Cerebellar cortex (tissue), 1 donor: ENCODE measurements around the gene BDKRB2.

Experiments used
- DNase-seq: peaks from one replicate; pipeline ENCODE4 v3.0.0-alpha.2; 2015; ENCODE audit warnings: low spot score

BDKRB2 gene

DNA sequence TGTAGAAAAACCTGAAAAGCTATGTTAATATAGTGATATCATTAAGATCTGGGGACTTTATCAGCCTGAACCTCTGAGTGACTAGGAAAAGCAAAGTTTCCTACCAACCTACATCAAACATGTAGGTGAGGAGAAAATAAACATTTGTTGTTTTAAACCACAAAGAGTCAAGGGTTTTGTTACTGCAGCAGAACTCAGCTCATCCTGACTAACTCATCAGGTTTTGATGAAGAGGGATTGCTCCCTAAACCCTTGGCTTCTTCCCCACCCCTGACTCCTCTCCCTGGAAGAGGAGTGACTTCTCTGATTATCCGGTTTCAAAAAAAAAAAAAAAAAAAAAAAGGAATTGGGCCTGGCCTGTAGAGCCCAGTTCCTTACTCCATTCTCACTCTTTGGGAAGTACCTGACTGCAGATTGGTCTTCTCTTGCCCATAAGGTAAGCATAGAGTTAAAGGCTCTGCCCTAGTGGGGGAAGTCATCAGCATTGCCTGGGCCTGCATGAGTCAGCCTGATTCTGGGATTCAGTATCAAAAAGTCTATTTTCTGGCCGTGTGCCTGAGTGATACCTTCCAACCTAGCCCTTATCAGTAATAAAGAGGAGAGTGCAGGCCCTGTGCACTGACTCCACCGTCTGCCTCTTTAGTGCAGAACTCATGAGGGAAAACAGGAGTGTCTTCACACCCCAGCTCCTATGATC is 68.3 kb downstream of the BDKRB2 start:
- DNase-seq: no peak

DNA sequence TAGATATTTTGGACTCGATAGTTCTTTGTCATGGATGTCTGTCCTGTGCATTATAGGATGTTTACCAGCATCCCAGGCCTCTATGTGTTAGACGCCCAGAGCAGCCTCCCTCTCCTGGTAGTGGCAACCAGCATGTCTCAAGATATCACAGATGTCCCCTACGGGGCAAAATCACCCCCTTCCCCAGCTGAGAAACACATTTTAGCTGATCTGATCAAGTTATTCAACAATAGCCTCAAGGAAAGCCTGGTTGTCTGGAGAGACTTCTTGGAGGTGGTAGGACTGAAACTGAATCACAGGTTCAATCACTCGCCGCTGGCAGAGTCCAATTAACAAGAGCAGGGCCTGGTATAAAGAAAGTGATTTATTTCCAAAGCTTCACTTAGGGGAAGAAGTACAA is 69.0 kb downstream of the BDKRB2 start:
- no peak for DNase-seq

DNA sequence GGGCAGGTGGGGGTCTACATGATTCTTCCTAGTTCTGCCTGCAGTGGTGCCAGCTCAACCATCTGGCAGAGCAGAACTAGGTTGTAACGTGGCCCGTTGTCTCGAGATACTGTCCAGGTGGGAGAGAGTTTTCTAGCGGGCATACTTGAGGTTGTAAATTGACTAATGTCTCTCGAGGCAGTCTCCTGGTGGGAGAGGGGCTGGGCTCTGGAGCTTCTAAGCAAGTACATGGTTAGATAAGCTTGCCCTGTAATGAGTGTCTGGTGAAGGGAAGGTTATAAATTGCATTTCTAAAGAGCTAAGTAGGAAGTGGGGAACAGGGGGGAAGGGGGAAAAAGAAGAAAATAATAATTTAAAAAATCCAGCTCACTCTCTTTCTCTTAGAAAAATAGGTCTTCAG is 69.5 kb downstream of the BDKRB2 start:
- DNase-seq: no peak

DNA sequence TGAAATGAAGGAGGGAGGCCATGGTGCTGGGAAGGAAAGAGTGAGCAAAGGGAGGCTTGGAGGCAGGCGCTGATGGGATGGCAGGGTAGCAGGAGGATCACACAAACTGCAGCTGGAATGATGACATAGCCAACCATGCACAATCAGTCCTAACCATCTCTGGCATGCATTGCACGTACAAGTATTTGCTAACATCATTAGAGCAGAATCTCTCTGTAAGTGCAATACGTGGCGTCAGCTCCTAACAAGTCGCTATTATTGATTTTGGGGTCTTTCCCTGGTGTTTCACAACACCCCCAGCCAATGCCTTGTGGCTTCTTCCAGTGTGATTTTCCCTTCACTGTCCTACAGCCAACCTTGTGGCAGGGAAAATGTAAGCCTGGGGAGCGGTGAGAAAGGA is 69.9 kb downstream of the BDKRB2 start:
- no peak for DNase-seq

DNA sequence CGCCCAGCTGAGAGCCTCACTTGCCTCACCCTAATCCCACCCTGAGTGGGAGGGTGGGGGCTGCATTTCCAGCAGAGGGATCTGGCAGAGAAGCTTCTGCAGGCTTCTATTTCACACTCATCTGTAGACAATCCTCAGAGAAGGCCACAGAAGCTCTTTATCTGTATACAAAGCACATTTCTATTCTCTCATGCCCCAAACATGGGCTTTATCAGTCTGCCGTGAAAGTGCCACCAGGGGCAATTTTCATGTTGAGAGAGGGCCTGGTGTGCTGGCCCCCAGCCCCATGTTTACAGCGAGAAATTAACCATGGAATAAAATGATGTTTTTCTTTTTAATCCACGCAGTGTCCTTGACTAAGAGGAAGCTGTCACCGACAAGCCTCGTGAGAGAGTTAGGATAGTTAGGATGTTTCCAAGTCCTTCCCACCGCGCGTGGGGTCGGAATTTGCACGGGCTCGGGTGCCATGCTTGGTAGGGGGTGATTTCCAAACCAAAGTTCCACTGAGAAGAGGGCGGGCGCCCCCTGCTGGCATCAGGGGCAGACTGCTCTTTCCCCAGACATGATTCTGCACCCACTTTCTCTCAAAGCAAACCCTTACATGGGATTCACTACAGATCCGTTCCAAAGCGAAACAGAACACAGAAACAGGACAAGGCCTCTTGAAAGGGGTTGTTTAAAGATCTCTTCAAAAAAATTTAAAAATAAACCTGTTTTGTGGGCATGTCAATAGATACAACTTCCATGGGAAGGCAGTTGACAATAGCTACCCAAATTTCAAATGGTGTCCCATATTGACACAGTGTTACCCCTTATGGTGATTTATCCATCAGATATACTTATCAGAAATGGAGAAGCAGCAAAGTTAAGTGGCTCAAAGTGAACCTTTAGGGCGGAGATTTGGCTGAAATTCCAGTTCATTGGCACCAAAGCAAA is 70.8 kb downstream of the BDKRB2 start:
- DNase-seq: peak; percentile 72

DNA sequence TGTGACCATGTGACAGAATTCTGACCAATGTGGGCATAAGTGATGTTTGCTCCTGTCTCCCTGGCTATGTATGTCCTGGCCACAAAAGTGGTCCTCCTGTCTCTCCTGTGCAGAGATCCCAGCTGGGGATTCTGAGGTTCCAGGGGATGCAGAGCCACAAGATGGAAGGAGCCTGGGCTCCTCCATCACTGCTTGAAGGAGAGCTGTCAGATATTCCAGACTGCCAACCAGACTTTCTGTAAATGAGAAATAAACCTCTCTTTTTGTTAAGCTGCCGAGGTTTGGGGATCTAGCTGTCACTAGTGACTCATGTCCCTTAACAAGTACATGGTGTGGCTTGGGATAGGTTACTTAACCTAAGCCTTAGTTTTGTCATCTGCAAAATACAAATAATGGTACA is 73.3 kb downstream of the BDKRB2 start:
- no peak for DNase-seq

DNA sequence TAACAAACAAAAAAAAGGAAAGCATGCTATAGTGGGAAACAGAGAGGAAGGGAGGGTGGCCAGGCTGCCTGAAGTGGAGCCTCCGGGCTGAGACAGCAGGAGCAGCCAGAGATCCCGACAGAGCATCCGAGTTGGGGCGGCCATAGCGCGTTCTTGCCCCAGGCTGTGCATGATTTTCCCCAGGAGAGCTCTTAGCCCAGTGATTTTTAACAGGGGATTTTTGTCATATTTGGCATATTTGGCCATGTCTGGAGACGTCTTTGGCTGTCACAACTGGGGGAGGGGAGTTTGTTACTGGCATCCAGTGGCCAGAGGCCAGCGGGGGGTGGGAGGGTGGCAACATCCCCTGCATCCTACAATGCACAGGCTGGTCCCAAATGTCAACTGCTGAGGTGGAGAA is 74.9 kb downstream of the BDKRB2 start:
- no peak for DNase-seq

DNA sequence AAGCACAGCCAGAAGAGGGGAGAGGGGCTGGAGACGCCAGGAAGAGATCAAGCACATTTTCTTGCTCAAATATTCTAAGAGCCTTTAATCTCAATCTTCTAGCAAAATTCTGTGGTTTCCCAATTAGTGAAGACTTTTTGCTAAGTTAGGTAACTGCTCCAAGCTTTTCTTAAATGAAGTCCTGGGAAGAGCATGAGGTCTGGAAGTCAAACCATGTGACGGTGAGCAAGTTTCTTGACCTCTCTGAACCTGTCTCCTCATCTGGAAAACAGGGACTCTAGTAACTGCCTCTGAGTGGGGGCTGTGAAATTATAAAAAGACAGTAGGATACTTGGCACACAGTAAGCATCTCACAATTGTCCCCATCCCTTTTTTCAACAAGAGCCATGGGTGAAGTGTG is 75.5 kb downstream of the BDKRB2 start:
- DNase-seq: no peak

DNA sequence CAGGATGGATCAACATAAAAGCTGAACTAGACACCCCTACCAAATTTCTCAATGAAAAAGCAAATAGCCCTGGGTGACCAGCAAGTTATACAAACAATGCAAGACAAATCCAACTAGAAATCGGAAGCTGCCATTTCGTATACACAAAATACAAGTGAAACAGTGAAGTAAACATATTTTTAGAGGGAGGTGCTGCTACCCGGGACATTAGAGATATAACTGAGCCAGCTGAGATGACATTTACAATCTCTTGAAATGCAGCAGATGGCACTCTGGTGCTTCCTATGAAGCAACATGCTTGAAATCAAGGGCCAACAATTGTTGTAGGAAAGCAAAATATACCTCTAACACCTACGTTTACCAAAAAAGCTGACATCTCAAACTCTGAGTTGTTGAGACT is 76.8 kb downstream of the BDKRB2 start:
- DNase-seq: peak; percentile 74

DNA sequence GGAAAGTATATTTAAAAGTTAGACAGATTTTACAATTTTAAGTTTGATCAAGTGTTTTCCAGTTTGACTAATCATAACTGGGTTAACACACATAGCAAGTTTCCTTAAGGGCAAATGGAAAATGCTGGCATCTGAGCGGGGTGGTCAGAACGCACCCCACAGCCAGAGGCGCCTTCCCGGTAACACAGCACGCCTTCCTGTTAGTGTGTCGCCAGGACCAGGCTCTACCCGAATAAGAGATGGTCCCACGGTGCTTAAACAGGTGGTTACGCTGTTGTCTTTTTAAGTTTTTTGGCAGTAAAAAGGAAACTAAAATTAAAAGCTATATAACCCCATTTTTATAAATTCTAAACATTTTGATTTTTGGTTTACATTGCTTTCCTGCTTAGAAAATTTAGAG is 79.4 kb downstream of the BDKRB2 start:
- DNase-seq: no peak

DNA sequence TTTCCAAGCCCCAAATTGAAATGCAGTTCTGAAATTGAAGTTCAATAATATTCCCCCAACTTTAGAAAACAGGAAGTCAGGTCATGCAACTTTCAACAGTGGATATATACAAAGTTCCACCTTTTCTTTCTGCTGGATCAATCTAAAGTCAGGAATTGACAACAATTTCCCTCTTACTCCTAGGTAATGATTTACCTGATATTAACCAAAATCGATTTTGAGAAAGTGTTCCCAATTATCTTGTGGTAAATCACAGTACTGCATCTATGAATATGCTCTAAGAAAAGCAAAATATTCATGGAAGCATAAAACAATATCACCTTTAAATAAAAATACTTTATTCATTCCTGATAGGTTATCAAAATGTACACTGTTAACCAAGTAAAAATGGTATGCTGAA is 79.8 kb downstream of the BDKRB2 start:
- DNase-seq: no peak

DNA sequence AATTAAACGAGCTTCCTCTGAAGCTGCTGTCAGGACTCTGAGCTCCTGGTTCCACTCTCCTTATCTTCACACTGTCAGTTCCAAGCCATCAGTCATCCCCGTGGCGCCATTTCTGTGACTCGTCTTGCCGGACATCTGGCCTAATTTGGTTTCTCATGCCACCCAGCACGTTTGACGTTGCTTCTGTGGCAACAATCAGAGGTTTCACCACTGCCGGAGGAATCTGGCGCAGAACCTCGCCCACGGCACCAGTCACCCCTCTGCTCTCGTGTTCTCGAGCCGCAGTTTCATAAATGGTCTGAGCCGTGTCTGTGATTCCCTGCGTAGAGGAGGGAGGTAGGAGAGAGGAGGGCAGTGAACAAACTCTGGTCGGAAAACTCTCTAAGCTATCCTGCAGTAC is 81.0 kb downstream of the BDKRB2 start:
- no peak for DNase-seq

DNA sequence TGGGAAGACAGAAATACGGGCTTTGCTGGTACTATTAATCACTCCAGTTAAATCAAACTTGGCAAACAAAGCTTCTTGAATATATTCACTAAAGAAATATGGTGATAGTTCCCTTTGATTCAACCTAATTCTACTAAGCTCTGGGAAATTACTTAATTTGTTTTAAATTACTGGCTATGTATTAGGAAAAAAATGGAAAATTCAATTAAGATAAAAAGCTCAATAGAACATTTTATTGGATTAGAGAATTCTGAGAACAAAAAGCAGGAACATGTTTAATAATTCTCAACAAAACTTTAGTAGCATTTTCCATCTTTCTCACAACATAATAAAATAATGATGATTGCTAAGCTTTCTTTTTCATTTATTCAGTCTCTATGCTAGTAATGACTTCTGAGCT is 81.6 kb downstream of the BDKRB2 start:
- DNase-seq: no peak

DNA sequence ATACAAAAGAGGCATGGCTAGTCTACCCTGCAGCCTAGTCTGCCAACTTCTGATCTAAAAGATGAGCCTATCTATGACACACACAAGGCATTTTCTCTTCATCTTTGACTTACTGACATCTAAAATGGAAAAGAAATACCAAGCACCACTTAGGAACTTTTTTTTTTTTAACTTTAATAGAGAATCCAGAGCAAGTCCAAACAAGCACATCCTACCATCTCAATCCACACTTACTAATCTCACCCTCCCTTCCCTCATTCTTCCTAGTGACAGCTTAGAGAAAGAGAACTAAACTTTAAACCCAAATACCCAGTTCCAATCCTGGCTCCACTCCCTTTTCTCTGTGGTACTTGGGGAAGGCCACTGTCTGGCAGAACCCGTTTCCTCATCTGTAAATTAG is 83.2 kb downstream of the BDKRB2 start:
- no peak for DNase-seq
